ENCODE results near the gene TTLL1.
A peak's percentile ranks its signal among the peaks of the same experiment; 100 is the strongest.

Gene TTLL1

DNA sequence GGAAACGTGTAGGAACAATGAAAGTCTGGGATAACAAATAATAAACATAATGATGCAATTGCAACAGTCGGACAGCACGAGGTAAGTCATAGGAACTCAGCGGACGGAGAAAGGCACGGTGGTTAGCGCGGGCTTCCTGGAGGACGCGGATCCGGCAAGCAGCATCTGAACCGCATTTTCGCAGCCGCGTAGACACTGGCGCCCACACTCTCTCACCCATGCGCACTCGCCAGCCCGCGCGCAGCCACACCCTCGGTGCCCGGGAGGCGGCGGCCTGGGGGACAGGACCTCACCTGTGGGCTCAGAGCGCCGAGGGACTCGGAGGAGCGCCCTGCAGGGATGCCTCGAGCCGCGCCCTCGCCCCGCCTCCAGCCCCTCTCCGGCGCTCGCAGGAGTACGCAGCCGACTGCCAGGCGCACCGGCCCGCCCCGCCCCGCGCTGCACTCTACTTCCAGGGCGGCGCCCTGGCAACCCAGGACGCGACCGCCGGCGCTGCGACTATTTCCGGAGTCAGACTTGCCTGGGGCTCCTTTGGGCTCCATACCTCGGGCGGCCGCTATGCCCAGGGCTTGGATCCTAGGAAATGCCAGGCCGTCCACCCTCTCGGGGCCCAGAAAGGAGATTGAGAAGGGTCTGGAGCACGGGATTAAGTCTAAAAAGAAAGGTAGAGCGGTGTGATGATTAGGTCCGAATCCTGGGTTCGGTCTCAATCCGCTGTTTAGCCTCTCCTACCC is at the start of gene TTLL1:
Gene TTLL1 (minus strand): TSS at position 408 of the 734 bp plus-strand sequence. CDS start 13,805 bp downstream, outside the sequence.
- DNase-seq = peak; percentile 90

DNA sequence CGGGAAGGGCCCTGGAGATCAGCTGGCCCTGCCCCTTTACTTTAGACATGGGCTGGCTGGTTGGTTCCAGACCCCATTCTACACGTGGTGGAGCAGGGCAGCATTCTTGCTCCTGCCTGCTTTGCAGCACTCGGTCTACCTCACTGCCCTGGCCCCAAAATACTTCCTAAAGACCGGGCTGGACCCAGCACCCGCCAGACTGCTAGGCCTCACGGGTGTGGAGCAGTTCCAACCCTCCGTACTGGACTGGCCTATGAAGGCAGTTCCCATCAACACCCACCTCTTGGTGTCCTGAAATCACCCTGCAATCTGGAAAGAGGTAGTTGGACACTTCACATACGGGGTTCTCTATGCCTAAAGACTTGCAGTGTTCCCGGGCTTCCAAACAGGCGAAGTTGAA is 47.6 kb upstream of the TTLL1 start:
- DNase-seq = no peak

DNA sequence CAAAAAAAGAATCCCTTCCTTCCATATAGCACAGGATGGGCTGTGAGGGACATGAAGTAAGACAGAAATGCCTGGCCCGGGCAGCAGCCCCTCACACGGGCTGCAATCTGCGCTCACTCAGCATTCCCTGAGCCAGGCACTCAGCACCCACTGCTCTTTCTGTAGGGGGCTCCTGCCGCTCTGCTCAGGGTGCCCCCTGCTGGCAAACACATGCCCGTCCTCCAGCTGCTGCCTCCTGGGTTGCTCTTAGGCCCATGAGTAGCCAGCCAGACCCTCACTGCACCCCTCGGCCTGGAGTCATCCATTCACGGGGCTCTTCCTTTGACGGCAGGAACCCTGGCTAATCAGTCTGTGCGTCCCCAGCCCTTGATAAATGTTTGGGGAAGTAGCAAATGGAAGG is 47.1 kb upstream of the TTLL1 start:
- DNase-seq = peak; percentile 41

DNA sequence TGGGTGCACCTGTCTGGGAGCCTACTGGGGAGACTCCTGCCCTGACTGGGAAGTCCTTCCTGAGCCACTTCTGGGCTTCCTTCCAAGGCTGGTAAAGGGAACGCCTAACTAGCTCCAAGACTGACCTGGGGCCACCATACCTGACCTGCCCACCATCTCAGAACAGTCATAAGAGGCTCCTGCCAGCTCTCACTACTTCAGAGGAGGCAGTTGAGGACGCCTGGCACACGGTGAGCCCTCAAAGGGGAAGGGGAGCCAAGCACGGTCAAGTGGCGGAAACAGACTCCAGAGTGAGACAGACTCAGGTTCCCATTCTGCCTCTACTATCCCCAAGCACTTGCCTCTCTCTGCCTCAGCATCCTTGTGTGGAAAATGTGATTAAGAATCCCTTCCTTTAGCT is 46.4 kb upstream of the TTLL1 start:
- DNase-seq = no peak

DNA sequence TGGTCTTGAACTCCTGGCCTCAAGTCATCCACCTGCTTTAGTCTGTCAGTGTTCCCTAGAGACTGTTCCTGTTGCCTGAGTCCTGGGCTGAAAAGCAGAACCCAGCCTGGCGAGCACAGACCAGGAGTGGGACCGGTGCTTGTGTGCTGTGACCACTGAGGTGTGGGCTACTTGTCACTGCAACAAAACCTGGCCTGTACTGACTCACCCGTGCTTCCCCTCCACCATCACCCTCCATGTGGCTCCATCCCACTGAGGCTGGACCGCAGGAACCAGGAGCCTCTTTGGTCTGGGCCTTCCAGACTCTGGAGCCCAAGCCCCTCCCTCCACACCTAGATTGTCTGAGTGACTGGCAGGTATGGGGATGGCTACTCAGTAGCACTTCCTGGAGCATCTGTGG is 45.4 kb upstream of the TTLL1 start:
- no peak for DNase-seq

DNA sequence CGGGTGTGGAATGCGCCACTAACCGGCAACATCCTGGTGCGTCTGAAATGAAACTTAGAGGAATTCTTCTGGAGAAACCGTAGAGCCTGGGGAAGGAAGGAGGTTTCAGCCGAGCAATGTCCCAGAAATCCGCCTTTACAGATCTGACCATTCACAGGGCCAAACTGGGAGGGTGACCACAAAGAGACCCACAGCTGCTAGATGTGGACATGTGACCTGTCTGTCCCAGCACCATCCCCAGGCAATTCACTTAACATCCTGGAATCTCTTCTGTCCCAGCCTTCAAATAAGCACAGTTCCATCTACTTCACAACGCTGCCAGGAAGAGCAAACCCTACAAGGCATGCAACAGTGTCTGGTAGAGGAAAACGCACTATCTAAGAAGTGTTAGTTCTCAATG is 44.2 kb upstream of the TTLL1 start:
- DNase-seq = no peak

DNA sequence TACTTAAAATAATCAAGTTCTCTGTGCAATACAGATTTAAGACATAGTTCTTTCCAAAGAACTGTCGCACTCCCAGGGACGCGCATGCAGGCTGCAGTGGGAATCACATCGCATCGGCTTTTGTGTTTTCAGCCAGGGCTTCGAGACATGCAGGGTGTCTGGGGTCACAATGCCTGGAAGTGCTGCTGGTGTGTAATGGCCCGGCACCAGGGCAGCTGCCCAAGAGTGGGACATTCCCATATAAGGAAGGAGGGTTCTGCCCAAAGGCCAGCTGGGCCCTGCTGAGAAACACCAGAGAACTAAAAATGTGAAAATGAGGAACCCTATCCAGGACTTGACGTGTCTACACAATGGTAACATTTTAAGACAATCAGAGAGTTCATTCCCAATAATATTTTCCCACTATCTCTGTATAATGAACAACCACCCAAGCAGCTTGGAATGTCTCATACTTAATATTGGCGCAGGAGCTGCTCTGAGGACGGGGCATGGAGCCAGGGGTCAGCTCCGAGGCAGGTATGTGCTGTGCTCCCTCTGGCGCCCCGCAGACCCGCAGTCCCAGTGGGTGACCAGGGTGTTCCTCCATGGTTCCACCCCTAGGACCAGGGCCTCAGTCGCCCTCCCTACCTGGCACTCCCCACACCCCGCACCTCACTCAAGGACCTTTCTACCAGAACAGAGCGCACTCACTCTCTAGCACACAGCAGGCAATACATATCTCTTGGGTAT is 42.7 kb upstream of the TTLL1 start:
- DNase-seq = no peak

DNA sequence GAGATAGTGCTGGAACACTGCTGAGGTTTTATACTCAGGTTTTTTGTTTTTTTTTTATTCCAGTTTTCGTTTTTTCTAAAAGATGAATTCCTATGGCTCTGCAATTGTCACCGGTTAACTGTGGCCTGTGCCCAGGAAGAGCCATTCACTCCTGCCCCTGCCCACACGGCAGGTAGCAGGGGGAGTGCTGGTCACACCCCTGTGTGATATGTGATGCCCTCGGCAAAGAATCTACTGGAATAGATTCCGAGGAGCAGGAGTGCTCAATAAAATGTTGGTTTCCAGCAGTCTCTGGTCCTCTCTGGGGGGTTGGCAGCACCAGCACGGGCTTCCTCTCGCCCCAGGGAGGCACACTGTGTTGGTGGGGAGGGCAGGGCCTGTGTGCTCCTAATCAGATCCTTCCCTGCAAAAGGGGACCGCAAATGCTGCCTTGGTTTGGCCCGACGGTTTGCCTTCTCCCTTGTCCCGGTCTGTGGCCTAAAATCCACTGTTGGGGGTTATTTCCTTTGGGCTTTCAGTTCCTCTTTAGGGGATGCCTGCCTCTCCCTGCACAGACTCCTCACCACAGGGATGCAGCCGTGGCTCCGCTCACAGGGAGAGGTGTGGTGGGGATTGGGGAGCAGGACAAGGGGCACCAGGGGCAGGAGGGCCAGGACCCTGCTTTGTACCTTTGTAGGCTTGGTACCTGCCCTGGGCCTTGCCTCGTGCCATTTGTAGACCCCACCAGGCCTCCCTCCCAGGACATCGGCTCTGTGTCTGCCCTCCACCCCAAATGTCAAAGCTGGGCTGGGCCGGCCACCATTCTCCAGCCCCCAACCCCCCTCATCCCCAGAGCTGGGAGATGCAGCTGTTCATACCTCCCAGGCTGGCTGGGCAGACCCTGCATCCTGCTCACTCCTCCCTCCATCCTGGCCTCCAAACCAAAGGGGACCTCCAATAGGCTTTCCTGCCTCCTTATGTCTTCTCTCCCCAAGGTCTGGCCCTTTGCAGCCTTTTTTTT is 40.5 kb upstream of the TTLL1 start:
- DNase-seq = no peak

DNA sequence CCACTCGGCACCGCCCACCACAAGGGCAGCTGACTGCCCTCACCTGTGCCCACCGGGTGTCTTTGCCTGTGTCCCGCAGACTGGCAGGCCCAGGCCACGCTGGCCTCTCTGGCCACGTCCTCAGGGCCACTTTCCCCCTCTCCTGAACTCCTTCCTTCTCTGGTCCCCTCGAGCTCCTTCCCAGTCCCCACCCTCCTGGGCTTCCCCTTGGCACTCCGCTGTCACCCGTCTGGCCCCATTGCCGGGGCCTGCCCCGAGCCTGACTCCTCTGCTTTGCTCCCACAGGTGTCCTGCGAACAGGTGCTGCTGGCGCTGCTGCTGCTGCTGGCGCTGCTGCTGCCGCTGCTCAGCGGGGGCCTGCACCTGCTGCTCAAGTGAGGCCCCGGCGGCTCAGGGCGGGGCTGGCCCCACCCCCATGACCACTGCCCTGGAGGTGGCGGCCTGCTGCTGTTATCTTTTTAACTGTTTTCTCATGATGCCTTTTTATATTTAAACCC is 39.8 kb upstream of the TTLL1 start:
- DNase-seq = no peak

DNA sequence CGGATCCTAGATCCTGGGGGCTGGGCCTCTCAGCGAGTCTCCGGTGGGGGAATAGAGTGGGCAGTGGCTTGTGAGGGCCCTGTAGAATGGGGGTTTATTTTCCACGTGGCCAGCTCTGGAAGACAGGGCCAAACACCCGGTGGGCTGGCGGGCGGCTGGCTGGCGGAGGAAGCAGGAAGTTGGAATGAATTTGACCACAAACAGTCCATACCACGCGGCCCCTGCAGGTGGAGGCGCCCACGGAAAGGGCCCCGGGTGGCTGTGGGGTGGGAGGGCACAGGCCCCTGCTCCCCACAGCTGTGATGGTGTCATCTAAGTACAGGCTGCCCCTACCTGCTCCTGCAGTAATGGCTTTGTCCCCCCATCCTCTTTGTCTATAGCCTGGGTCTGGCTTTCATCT is 38.9 kb upstream of the TTLL1 start:
- DNase-seq = no peak

DNA sequence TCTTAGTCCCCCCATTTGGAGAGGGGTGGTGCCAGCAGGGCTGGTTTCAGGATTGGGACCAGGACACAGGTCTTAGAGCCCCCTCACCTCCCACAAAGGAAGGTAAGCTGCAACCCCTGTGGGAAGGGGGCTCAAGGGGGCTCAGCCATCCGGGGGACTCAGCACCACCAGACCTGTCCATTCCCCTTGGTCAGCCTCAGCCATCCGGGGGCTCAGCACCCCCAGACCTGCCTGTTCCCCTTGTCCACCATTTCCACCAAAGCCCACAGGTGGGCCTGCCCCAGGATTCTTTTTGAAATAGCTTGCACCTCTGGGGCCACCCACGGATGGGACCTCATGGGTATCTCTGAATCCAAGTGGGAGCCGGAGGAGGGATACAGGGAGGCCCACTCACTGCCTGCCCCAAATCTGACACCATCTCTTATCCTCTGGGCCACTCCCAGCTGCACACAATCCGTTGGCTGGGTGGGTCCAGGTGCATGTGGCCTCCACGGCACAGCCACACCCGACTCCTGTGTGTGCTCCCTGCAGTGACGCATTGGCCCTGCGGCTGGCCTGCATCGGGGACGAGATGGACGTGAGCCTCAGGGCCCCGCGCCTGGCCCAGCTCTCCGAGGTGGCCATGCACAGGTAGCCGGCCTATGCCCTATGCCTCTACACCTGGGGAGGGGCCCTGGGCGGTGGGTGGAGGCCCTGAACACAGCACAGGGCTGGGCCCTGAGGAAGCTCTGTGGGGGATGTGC is 38.1 kb upstream of the TTLL1 start:
- no peak for DNase-seq

DNA sequence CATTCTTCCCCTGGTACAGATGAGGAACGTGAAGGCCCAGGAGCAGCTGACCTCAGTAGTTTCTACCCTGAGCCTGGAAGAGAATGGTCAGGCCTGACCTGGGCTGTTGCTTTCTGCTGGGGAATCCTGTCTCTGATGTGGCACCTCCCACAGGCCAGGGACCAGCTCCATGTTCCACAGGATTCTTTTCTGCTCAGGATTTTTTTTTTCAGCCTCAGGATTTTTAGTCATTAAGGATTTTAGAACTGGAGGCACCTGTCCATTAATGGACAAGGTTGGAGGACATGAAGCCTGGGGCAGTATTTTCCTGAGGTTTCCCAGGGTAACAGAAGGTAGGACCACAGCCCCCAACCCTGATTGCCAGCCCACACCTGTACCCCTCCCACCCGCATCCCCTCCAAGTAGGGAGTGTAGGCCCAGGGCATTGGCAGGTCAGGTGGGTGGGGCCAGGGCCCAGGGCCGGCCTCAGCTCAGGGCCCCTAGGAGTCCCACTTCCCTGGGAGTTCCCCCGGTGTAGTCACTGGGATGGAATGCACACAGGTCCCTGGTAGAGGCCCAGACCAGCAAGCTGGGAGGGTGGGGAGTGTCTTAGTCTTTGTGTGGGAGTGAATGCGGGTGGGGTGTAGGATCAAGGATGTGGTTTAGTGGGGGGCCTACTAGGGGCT is 37.4 kb upstream of the TTLL1 start:
- DNase-seq = no peak

DNA sequence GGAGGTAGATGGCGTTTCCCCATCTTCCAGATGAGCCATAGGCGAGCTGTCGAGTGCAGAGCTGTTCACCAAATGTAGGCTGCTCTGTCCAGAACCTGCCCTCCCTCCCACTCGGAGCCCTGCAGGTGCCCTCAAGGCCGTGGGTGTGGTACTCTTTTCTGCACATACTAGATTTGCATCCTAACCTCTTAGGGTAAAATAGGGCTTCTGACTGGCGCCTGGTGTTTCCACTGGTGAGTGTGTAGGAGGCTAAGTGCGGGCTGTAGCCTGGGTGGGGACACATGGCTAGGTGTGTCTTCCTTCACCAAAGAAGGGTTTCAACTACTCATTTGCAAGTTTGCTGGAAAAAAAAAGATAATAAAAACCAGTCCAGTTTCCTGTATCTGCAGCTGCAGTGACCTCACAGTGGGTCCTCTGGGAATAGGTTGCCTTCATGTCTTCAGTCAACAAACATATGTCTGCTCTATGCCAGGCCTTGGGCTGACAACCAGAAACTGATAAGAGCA is 29.8 kb upstream of the TTLL1 start:
- no peak for DNase-seq

DNA sequence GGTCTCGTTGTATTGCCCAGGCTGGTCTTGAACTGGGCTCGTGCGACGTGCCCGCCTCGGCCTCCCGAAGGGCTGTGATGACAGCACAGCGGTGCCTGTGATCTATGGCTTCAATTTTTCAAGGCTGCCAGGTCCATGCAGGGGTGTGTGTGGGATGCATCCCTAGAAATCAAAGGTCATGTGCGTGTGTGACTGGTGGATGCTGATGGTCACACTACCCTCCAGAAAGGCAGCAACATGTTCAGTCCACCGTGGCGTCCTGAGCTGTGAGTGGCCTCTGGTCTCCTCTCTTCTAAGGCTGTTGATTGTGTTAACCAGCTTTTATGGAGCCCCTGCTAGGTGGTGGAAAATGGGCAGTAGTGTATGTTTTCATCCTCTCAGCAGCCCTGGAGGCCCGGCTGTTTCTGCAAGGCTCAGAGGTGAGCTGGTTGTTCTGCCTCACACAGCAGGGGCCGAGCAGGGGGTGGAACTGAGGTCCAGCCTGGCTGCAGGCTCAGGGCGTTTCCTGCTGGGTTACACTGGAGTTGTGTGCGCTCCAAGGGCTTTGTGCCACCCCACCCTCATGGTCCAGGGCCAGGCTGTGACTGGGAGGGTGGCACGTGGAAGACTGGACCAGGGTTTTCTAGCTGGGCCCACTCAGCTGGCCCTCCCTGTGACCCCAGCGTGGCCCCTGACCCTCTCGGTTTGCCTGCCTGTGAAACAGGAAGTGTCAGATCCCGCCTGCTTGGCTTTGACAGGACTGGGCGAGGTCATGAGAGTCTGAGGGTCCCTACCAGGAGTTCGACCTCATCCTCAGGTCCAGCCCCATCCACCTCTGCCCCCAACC is 29.0 kb upstream of the TTLL1 start:
- no peak for DNase-seq

DNA sequence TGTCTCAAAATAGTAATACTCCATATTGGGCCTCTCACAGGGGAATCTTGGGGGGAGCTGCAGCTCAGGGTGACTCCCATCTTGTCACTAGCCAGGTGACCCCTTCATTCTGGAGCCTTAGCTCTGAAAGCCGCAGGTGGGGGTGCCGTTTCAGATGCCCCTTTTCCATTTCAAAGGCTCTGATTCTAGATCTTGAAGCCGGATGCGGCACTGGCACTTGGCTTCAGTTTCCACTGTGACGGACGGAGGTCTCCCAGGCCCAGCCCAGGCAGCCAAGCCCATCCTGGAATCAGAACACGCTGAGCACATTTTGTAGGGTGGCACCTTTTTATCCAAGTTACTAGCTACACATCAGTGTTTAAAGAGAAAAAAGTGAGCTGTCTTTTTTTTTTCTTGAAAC is 27.7 kb upstream of the TTLL1 start:
- DNase-seq = no peak

DNA sequence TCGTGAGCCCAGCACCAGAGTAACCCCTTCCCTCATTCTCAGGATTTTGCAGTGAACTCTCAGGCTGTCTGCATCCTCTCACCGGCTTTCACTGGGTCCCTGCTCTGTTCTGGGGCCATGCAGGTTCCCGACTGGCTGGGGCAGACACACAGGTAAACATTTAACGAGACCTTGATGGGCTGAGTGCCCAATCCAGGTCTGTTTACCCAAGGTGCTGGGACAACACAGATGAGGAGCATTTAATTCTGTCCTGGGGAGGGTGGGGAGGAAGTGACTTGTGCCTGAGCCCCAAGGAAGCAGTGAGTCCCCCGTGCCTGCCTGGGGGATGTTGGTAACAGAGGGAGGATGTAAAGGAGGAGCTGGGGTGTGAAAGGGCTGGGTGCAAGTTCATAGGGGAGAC is 25.8 kb upstream of the TTLL1 start:
- DNase-seq = no peak

DNA sequence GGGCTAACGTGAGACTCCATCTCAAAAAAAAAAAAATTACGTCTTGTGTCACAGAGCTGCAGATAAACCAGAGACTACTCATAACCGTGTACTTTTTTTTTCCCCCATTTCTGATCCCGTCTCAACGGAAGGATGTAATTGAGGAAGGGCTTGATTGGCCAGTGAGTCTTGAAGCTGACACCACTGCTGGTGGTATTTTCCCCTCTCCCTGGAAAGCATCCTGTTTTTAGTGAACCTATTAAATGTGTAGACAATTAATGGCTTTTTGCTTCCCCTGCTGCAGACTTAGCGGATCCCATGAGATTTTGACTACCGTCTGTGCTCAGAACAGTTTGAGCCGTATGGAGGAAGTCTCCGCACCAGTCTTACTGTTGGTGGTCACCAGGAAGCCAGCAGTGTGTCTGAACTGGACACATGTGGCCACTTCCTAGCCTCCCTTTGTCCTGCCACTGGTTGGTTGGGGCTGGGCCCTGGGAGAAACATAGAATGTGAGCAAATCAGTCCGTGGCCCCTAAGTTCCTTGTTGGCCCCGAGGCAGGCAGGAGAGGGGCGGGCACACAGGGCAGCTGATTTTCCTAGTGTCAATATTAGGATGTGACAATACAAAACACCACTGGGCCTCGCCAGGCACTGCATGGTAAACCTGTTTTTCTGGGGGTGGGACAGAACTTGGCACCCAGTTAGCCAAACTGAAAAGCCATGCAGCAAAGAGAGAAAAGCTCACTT is 24.5 kb upstream of the TTLL1 start:
- DNase-seq = no peak

DNA sequence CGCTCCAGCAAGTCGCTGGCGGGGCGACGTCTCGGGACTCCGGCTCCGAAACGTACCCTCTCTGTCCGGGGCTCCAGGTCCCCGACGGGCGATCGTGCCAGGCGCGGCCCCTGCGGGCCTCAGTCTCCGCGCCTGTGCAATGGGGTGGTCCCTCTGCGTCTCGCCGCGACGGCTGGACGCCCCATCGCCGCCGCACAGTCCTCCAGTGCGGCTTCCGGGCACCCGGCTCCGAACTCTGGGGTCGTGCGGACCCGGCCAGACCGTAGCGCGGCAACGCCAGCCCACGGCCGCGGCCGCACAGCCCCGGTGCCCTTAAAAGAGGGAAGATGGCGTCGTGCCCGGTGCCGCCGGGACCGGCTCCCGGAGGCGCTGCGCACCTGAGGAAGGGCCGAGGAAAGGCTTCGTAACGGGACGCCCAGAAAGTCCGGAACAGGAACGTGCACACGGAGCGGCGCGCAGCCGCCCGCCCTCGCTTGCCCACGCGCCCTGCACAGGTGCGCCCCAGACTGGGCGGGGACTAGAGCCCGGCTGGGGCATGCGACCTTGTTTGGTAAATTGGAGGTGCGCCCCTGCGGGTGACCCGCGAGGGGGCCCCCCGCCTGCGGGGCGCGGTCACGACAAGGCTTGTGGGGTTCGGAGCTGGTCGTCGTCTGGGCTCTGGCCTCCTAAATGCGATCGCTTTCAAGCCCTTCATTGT is 21.9 kb upstream of the TTLL1 start:
- DNase-seq = peak; percentile 60

DNA sequence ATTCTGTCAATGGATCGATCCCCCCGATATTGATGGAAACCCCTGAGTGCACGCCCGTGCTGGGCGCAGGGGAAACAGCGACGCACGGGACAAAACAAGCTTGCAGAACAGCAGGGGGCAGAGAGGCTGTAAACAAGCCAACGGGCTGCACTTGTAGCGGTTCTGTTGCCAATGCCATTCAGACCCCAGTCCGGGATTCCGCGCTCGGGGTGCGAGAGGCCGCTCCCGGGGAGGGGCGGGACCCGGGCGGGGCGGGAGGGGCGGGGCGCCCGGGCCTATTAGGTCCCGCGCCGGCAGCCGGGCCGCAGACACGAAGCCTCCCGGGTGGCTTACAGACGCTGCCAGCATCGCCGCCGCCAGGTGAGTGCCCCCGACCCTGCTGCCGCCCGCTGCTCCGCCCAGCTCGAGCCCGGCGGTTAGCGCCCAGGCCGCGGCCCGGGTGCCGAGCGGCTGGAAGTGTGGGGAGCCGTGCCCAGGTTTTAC is 21.3 kb upstream of the TTLL1 start, which contains the start of gene BIK:
Gene BIK (plus strand): TSS at position 307 of the 483 bp plus-strand sequence. CDS start 13,273 bp downstream, outside the sequence.
- peak; percentile 48 for DNase-seq
